SW 1271 (cell line): ENCODE results near the gene PLA2G7.
"Not testable (repeated sequence)": the region's sequence is repeated elsewhere in the genome, so short reads cannot be mapped to it uniquely, and the experiment has no call there.

ENCODE experiments used
- DNase-seq, 2 experiments: peaks; one replicate each; lab custom pipeline; 2025; lab: John Stamatoyannopoulos, UW

The PLA2G7 gene

GRCh38 chr6:46748940-46749503 lies 13.8 kb upstream of the PLA2G7 start:
- DNase-seq, result no peak

DNA sequence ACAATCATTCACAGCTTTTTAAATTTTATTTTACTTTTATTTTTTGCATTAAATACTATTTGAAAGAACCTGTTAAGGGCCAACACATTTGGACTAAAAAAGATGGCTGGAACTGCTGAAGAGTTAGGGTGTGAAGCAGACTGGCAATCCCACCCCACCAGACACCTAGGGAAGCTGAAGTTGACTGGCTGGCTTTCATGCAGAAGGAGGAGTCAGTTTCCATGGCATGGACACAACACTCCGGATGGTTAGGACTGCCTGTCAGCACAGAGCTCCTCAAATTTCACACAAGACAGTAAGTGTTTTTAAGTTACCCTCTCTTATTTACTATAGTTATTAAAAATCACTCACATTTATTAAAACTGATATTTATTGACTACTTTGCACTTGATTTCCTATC lies 11.5 kb upstream of the PLA2G7 start, which contains the start of gene ANKRD66:
Gene ANKRD66 (plus strand): TSS at position 238 of the 400 bp plus-strand sequence. CDS start 5,016 bp downstream, outside the sequence.
- no peak for DNase-seq

DNA sequence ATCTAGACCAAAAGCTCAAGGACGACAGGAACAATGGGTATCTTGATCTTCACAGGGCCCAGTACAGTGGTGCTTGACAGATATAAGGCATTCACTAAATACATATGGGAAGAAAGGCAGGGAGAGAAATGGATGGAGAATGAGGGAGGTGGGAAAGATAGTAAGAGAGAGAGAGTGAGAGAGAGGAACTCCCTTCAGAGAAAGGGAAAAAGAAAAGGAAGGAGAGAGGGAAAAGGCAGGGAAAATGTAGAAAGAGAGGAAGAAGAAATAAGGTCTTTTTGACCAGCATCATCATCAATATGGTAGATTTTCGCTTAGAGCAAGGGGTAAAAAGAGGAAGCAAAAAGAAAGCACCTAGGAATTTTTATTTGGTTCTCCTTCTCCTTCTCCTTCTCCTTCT lies 10.8 kb upstream of the PLA2G7 start:
- DNase-seq, result no peak

DNA sequence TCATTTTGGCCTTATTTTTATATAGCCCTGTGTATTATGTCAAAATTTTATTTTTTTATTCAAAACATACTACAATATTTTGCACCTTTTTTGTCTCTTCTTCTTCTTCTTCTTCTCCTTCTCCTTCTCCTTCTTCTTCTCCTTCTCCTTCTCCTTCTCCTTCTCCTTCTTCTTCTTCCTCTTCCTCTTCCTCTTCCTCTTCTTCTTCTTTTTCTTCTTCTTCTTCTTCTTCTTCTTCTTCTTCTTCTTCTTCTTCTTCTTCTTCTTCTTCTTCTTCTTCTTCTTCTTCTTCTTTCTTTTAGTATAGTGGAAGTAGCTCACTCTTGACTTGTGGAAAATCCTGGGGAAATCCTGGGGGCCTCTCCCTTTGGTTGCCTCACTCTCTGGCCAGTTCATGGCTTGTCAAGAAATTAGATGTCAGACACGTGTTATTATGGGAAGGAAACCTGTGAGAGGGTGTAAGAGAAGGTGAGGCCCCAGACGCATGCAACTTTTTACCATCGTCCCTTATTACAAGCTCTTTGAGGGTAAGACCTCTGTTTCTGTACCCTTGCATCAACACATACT lies 9.1 kb upstream of the PLA2G7 start:
- not testable (repeated sequence) for DNase-seq

DNA sequence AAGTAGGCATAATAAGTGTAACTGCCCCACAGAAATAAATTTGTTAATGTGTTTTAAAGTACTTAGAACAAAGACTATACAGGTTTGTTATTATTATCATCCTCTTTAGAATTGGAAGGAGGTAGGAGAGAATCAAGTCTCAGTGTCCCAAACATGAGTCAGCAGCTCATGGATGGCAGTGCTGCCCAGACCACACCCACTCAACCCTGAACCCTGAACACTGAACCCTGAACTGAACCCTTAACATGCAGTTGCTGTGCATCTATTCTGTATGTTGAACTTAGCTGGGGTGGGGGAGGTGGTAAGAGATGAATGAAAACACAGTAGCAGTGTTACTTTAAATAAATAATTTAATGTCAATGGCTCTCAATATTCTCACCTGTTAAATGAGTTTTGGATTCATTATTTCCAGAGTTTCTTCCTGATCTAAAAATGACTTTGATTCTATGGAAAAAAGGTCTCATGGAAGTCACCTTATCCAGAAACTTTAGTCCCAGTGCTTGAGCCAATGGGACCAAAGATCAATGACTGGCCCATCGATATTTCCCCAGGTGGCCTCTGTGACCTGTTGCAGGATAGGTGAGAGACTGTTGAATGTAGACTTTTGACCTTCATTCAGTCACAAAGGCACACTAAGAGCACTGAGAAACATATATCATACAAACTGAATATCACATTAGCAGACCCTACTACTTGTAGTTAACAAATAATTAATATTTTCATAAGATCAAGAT lies 8.4 kb upstream of the PLA2G7 start:
- DNase-seq, result no peak

GRCh38 chr6:46741910-46742309 lies 6.7 kb upstream of the PLA2G7 start:
- DNase-seq, result no peak

GRCh38 chr6:46741482-46741881 lies 6.3 kb upstream of the PLA2G7 start:
- no peak for DNase-seq

DNA sequence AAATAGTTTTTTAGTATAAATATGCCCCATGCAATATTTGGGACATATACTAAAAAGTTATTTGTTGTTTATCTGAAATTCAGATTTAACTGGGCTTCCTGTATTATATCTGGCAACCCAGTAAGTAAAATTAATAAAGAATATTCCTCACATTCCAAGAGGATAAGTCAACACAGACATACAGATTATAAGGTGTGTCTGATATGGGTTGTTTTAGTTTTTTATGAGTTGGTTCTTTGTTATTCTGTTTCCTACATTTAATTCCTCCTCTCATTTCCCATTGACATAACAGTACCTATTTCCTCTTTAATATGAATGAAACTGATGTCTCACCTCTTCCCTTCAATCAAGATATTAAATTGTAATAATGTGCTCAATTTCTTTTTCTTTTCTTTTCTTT lies 1.7 kb upstream of the PLA2G7 start:
- no peak for DNase-seq

DNA sequence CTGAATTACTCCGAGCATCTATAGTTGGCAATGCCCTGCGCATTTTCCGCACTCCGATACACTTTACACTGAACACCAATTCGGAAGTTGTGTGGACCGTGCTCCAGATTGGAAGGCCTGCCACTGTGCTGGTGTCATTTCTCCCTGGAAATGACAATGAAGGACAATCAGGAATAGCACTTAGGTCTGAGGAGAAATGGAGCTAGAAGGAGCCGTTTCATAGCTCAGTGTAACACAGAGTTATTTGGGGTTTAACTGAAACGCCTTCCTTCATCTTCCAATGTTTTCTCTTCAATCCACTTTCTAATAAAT lies 501 bp upstream of the PLA2G7 start:
- DNase-seq, result no peak

GRCh38 chr6:46733341-46733801 lies 1.8 kb downstream of the PLA2G7 start:
- DNase-seq, result no peak

DNA sequence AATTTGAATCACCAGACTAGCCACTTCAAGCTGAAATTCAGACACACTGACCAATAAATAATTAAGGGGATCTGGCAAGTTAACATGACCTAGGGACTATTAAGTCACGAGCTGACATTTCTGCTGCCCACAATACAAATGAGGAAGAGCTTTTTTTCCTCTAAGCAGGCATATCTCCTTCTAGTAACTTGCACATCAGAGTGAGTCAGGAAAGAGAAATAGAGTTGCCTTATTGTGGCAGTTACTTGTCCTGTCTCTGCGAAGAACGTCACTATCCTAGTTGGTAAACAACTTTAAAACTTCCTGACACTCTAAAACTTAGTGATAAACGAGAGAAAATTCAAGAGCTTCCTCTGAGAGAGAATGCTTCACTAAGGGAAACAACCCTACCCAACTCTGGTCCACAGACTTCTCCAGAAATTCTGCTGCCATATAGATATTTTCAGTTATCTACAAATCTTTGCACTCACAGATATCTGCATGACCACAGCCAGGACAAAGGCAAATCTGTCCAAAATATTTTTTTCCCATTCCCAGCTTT lies 4.2 kb downstream of the PLA2G7 start:
- DNase-seq, result no peak

GRCh38 chr6:46729787-46730326 lies 5.3 kb downstream of the PLA2G7 start:
- DNase-seq, result no peak

DNA sequence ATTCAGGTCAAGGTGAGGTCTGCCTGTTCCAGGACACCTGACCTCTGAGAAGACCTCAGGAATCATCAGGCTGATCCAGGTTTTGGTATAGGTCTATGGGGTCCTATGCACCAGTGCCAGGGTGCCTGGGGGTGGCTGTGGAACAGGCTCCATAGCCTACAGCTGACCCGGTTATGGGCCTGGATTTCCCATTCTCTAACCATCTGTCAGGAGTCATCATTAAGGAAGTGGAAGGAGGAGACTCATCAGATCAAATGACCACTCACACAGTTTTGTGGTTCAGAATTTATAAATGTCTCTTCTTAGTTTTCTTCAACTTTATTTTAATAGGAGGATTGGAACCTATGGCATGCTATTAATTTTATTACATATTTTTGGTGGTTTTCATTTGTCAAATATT lies 14.8 kb downstream of the PLA2G7 start:
- no peak for DNase-seq

GRCh38 chr6:46719099-46719498 lies 16.1 kb downstream of the PLA2G7 start:
- peak; percentile 8 to 9 for DNase-seq

DNA sequence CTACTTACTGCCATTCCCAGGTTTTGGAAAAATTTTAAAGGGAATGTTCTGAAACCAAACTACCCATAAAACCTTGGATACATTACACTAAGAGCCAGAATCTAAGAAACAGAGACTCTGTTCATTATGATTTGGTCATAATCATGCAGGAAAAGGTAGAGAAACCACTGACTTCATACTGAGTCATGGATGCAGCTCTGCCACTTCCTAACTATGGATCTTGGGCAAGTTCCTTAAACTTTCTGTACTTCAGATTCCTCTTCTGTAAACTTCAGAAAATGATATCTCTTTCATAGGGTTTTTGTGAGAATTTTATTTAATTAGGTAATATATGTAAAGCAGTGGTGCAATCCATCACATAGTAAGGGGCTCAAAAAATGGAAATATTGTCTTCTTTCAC lies 20.0 kb downstream of the PLA2G7 start:
- no peak for DNase-seq

DNA sequence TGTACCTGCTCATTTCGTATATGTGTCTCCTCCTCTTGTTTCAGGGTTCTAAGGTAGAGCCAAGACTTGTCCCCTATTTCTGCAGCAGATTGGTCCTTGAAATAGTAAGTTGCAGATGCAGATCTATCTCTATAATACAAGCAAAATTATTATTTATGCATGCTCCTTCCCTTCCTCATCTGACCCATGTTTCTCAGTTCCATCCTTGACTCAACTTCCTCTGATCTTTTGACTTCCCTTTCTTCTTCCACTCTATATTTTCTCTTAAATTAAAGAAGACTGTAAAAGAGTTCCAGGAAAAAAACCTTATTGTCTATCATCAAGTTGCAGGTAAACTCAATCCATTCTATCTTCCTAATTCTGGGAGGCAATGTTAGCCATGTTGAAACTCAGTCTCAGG lies 23.7 kb downstream of the PLA2G7 start:
- no peak for DNase-seq

- no peak for DNase-seq
These were observed 28.7 kb downstream of the PLA2G7 start for GRCh38 chr6:46706464-46706863.

DNA sequence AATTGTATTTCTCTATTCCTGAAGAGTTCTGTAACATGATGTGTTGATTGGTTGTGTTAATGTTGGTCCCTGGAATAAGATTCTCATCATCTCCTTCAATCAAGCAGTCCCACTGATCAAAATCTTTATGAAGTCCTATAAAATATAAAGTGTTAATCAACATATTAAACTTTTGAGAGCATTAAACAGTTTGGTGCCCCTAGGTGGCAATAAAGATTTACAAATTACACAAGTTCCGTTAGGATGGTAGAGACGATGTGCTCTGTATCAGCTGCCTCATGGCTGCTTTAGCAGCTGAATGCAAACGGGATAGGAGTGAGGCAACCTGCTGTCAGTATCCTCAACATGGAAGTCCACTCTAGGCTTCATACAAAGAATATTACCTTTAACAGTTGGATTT lies 30.6 kb downstream of the PLA2G7 start:
- peak; percentile 4 to 9 for DNase-seq

- DNase-seq, result no peak
These were observed 35.2 kb downstream of the PLA2G7 start for GRCh38 chr6:46699970-46700369.

- DNase-seq, result no peak
These were observed 44.2 kb downstream of the PLA2G7 start for GRCh38 chr6:46690911-46691451.

DNA sequence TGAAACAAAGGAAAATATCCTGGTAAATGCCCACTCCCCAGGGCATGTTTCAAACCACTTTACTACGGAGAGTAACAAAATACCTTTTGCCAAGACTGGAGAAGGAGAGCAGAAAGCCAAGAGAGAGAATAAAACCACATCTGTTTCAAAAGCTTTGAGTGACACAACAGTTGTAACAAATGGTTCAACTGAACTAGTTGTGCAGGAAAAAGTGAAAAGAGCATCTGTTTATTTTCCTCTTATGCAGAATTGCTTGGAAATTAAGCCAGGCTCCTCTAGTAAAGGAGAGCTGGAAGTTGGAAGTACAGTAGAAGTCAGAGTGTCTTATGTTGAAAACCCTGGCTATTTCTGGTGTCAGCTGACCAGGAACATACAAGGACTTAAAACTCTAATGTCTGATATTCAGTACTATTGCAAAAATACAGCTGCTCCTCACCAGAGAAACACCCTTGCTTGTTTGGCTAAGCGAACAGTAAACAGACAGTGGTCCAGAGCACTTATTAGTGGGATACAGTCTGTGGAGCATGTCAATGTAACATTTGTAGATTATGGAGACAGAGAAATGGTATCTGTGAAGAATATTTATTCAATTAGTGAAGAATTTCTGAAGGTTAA lies 44.9 kb downstream of the PLA2G7 start:
- no peak for DNase-seq

GRCh38 chr6:46689657-46690056 lies 45.5 kb downstream of the PLA2G7 start:
- DNase-seq, result no peak
